Stimulated activated CD8-positive, alpha-beta memory T cell treated with anti-CD3 and anti-CD28 coated beads, Interleukin-7, amount 100 ng/mL, for 48 hours (primary cell): ENCODE data around the gene PANK1.

Experiments used
- DNase-seq, 2 donors: peaks; one replicate each; pipeline ENCODE4 v3.0.0-alpha.2; 2020; ENCODE audit warnings: low read depth in 1 of 2; ENCODE audit errors: extremely low read depth in 1 of 2

PANK1 gene

GRCh38 chr10:89540420-89540949 lies 104.6 kb downstream of the PANK1 start:
- no peak for DNase-seq

DNA sequence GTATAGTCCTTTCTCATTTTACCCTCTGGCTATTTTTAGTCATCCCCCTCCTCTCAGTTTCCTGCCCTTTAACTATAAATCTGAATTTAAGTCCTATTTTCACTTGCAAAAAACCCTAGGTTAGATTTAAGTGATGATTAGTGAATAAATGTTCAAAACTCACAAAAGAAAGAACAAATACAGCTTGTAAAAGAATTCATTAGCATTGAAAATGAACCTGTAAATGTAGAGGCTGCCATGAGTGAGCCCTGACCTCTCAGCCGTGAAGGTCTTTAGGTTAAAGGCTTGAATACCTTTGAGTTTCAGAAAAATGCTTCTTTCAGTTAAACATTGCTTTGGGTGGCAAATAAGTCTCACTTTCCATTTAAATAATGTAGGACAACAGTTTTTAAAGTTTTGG lies 107.7 kb downstream of the PANK1 start:
- DNase-seq, result no peak

- no peak for DNase-seq
Measured at GRCh38 chr10:89536013-89536354, 109.1 kb downstream of the PANK1 start.

DNA sequence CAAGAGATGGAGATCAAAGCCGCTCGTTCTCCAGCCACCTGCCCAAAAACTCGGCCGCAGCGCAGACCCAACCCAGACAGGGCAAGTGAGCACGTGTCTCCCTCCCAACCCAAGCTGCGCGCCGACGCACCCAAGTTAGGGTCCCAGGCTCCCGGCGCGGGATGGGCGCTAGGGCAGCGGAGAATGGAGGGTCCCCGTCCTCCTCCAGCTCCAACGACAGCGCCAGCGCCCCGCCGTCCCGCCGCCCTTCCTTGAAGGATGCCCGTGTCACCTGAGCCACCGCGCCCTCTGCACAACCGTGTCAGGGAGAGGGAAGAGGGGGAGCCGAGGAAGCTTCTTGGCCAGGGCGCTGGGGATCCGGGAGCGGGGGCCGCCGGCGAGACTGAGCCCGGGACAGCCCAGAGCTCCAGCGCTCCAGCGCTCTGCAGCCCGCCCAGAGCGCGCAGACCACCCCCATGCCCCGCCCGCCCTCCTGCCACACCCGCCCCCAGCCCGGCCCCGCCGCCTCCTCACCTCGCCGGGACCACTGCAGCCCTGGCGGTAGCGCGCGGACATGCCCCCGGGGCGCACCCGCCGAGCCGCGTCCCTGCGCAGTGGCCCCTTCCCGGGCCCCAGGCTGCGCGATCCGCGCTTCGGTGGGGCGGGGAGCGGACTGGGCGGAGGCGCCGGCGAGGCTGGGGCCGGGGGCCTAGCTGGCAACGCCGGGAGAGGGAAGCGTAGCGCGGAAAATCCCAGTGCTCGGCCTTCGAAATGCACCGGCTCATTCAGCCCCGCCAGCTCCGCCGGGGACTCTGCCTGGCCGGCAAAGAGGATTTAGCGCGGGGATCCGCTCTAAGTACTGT lies 109.7 kb downstream of the PANK1 start, which contains the start of gene SLC16A12:
Gene SLC16A12 (minus strand): TSS at position 424 of the 842 bp plus-strand sequence. CDS start 73,016 bp downstream, outside the sequence.
- DNase-seq, result no peak

DNA sequence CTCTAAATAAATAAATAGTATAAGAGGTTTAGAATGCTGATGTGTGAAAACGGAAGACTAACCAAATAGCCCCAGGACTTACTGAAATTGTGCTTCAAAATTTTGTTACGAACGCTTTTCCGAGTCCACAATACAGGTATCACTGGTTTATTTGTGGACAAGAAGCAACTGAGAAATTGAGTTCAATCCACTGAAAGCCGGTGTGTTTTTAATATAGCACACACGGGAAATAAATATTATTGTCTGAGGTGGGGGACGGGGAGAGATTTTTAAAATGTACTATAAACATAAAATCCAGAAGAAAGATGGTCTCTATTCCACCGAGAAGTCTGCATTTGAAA lies 110.2 kb downstream of the PANK1 start:
- DNase-seq, result no peak
